K562 (cell line): ENCODE results near the gene NCAPG2. TPM values are rescaled to one million over a fixed set of nuclear protein-coding genes. Genes with fewer than 3 reads are reported as not detected.

Experiments
- ATAC-seq: fragments of 200-7000 bp; cut with Tn5 transposase; 3 replicates; pipeline ENCODE4 v1.9.1; 2020; ENCODE audit warnings: moderate library complexity
- BruUV-seq: library from RNA; stranded (reverse); fragments of 400-500 nt; replicated peaks from 2 replicates; lab custom pipeline; 2021; lab: Mats Ljungman, UMichigan
- CTCF ChIA-PET: fragments of 300-600 bp; formaldehyde crosslinking; extraction: SDS; loops from one replicate; lab custom pipeline; 2021; ENCODE audit warnings: low intra/inter-chr PET ratio; lab: Yijun Ruan, JAX
- POLR2A ChIA-PET: fragments of 300-600, 350-650 bp; sonication (Branson Sonifier 250); formaldehyde crosslinking; extraction: SDS; loops from one replicate; lab custom pipeline; 2021; ENCODE audit warnings: antibody characterized with exemption, inconsistent platforms; lab: Yijun Ruan, JAX
- DNase-seq, 4 experiments: peaks; one replicate each; pipeline versions ENCODE4 v3.0.0 to v3.0.0-alpha.2; 2011 to 2018; ENCODE audit warnings: low spot score in 3 of 4, mixed read lengths in 3 of 4; ENCODE audit errors: extremely low read depth in 1 of 4
- FAIRE-seq: peaks from 2 replicates; lab custom pipeline; 2011; peaks lifted over from hg19 to GRCh38; lab: Jason Lieb, UNC
- H2AFZ ChIP-seq: 2 replicates; pipeline ENCODE4 v1.6.0; 2011; ENCODE audit warnings: low read depth, low read length, control low read depth, inconsistent platforms
- H3K27ac ChIP-seq: fragments of 200-600 bp; 3 replicates; pipeline ENCODE4 v1.8.0; 2011; ENCODE audit warnings: low read depth, mild to moderate bottlenecking, control low read depth, inconsistent platforms, low read length, moderate library complexity, mixed read lengths; ENCODE audit errors: extremely low read depth
- H3K27me3 ChIP-seq, 2 experiments: fragments of 300-600 bp in 1 of 2; 2 replicates in 1 of 2; 3 replicates in 1 of 2; pipeline versions ENCODE4 v1.6.0 to v1.8.0; 2011; ENCODE audit warnings: inconsistent platforms in 2 of 2, low read length in 2 of 2, mild to moderate bottlenecking in 1 of 2, mixed read lengths in 1 of 2, moderate library complexity in 1 of 2; ENCODE audit not compliant: control insufficient read depth in 2 of 2, insufficient read depth in 2 of 2
- H3K36me3 ChIP-seq: fragments of 300-600 bp; 3 replicates; pipeline ENCODE4 v1.8.0; 2011; ENCODE audit warnings: mild to moderate bottlenecking, low read length, inconsistent platforms; ENCODE audit not compliant: control insufficient read depth, insufficient read depth
- H3K4me1 ChIP-seq, 2 experiments: fragments of 200-600 bp in 1 of 2; replicated peaks in 1 of 2; 2 replicates in 1 of 2; 3 replicates in 1 of 2; pipeline versions ENCODE4 v1.5.1 to v1.8.0; 2011; ENCODE audit warnings: inconsistent platforms in 2 of 2, low read length in 2 of 2, mild to moderate bottlenecking in 1 of 2, mixed read lengths in 1 of 2, moderate library complexity in 1 of 2; ENCODE audit not compliant: control insufficient read depth in 2 of 2, insufficient read depth in 2 of 2
- H3K4me2 ChIP-seq: 2 replicates; pipeline ENCODE4 v1.6.1; 2011; ENCODE audit warnings: low read length, control low read depth, inconsistent platforms, mixed read lengths; ENCODE audit not compliant: insufficient read depth
- H3K4me3 ChIP-seq: fragments of 200-600 bp; sonication (generic), shearing (Covaris generic); 2 replicates; pipeline ENCODE4 v1.5.1; 2016; ENCODE audit warnings: control low read depth, inconsistent platforms
- H3K79me2 ChIP-seq: fragments of 200-600 bp; 3 replicates; pipeline ENCODE4 v1.8.0; 2011; ENCODE audit warnings: low read length, inconsistent platforms; ENCODE audit not compliant: control insufficient read depth, insufficient read depth
- H3K9ac ChIP-seq, 2 experiments: 2 replicates each; pipeline versions ENCODE4 v1.6.0 to v1.6.1; 2011; ENCODE audit warnings: low read depth in 2 of 2, low read length in 2 of 2, control low read depth in 1 of 2, inconsistent platforms in 1 of 2, mild to moderate bottlenecking in 1 of 2, mixed read lengths in 1 of 2; ENCODE audit not compliant: insufficient read depth in 1 of 2
- H3K9me1 ChIP-seq: one replicate; pipeline ENCODE4 v1.6.0; 2011; ENCODE audit warnings: inconsistent platforms, mild to moderate bottlenecking, low read length, moderate library complexity; ENCODE audit not compliant: control insufficient read depth, insufficient read depth
- H3K9me3 ChIP-seq: replicated peaks from 2 replicates; pipeline ENCODE4 v1.5.1; 2011; ENCODE audit warnings: low read depth, low read length, inconsistent platforms; ENCODE audit not compliant: control insufficient read depth, insufficient read depth
- H4K20me1 ChIP-seq: replicated peaks from 2 replicates; pipeline ENCODE4 v1.6.1; 2011; ENCODE audit warnings: low read length, inconsistent platforms, mixed read lengths; ENCODE audit not compliant: control insufficient read depth, insufficient read depth
- ARID1B ChIP-seq: fragments of 450-650 bp; IDR thresholded peaks from 2 replicates; pipeline ENCODE4 v1.6.1; 2016; ENCODE audit warnings: antibody characterized with exemption, mild to moderate bottlenecking, inconsistent platforms
- CBFA2T2 ChIP-seq: fragments of 450-650 bp; conservative IDR thresholded peaks from 2 replicates; pipeline ENCODE4 v1.6.1; 2017; ENCODE audit warnings: mild to moderate bottlenecking
- CBFA2T3 ChIP-seq: fragments of 450-650 bp; IDR thresholded peaks from 2 replicates; pipeline ENCODE4 v1.6.1; 2017
- CCNT2 ChIP-seq: IDR thresholded peaks from 2 replicates; pipeline ENCODE4 v1.6.1; 2011; ENCODE audit warnings: borderline replicate concordance, low read depth, mild to moderate bottlenecking, moderate library complexity, mixed read lengths, low read length; ENCODE audit not compliant: insufficient read length; ENCODE audit errors: extremely low read depth
- EP300 ChIP-seq: IDR thresholded peaks from 2 replicates; pipeline ENCODE4 v1.6.1; 2012; ENCODE audit warnings: low read length, improper control_type of control experiment
- ETS2 ChIP-seq: IDR thresholded peaks from 2 replicates; pipeline ENCODE4 v1.6.1; 2016; ENCODE audit warnings: borderline replicate concordance, missing genetic modification characterization, mild to moderate bottlenecking, moderate library complexity, missing compliant biosample characterization; ENCODE audit not compliant: poor library complexity, severe bottlenecking
- FOXP1 ChIP-seq: sonication (generic); formaldehyde crosslinking; IDR thresholded peaks from 2 replicates; pipeline ENCODE4 v1.8.0; 2022; ENCODE audit warnings: mild to moderate bottlenecking, missing genetic modification reagents
- HDAC8 ChIP-seq: fragments of 450-650 bp; IDR thresholded peaks from 2 replicates; pipeline ENCODE4 v1.6.1; 2016; ENCODE audit warnings: mild to moderate bottlenecking, missing genetic modification characterization, moderate library complexity, missing compliant biosample characterization
- HMG20B ChIP-seq: fragments of 250-450 bp; sonication (Bioruptor Pico); IDR thresholded peaks from 2 replicates; pipeline ENCODE4 v1.5.0; 2021; ENCODE audit warnings: mild to moderate bottlenecking
- MTA2 ChIP-seq: fragments of 450-650 bp; IDR thresholded peaks from 2 replicates; pipeline ENCODE4 v1.6.1; 2016; ENCODE audit warnings: low read depth
- STAT5B ChIP-seq: fragments of 250-450 bp; sonication (Bioruptor Pico); IDR thresholded peaks from 2 replicates; pipeline ENCODE4 v1.8.0; 2021; ENCODE audit warnings: mild to moderate bottlenecking, inconsistent platforms
- TAL1 ChIP-seq: fragments of 450-650 bp; IDR thresholded peaks from 2 replicates; pipeline ENCODE4 v1.6.1; 2016; ENCODE audit warnings: mild to moderate bottlenecking
- TBL1XR1 ChIP-seq, 2 experiments: IDR thresholded peaks; 2 replicates each; pipeline ENCODE4 v1.6.1; 2012; ENCODE audit warnings: improper control_type of control experiment in 2 of 2, low read length in 2 of 2, mild to moderate bottlenecking in 1 of 2
- TCF3 ChIP-seq: sonication (generic); formaldehyde crosslinking; IDR thresholded peaks from 2 replicates; pipeline ENCODE4 v1.4.0; 2020; ENCODE audit warnings: mild to moderate bottlenecking, missing genetic modification reagents
- TCFL5 ChIP-seq: fragments of 250-450 bp; sonication (Bioruptor Pico); conservative IDR thresholded peaks from 2 replicates; pipeline ENCODE4 v1.6.1; 2021; ENCODE audit warnings: mild to moderate bottlenecking, moderate library complexity, matching md5 sums
- TEAD4 ChIP-seq, 2 experiments: sonication (generic) in 1 of 2; formaldehyde crosslinking in 1 of 2; IDR thresholded peaks; 2 replicates each; pipeline versions ENCODE4 v1.6.1 to v1.8.0; 2012 to 2022; ENCODE audit warnings: borderline replicate concordance in 1 of 2, inconsistent platforms in 1 of 2, low read length in 1 of 2, mild to moderate bottlenecking in 1 of 2, missing genetic modification reagents in 1 of 2
- WGBS: fragments of 100-300 bp; shearing (Covaris generic); methylation state at CpG from one replicate; pipeline ENCODE4 v1.1.6; 2016; ENCODE audit warnings: low coverage, mixed read lengths; ENCODE audit not compliant: insufficient coverage; ENCODE audit errors: missing lambda C conversion rate; 5-methylcytosine and 5-hydroxymethylcytosine counted together
- in situ Hi-C: fragments of 300-500 bp; cut with MboI; formaldehyde crosslinking; loops from 4 replicates; pipeline ENCODE4 v1.15.0; 2018; ENCODE audit warnings: inconsistent platforms, mixed read lengths
- intact Hi-C: fragments of 100-400 bp; cut with micrococcal nuclease; formaldehyde crosslinking; loops from 2 replicates; pipeline ENCODE4 v1.14.2; 2022
- polyA plus RNA-seq, 8 experiments: library from polyadenylated mRNA; depleted of rRNA in 4 of 8; stranded (reverse) in 5 of 8; unstranded in 3 of 8; fragments of >200 nt; fragmentation: Nextera tagmentation in 2 of 8; fragmentation: Illumina TruSeq in 1 of 8; extraction: Ambion mirVana in 2 of 8; extraction: Trizol in 1 of 8; gene quantifications; 2 replicates each; pipeline versions ENCODE4 v1.2.1 to v1.2.3, GENCODE V29; 2011 to 2014; ENCODE audit warnings: inconsistent platforms in 1 of 8, missing spikeins in 1 of 8
- total RNA-seq, 7 experiments: library from RNA; depleted of rRNA in 6 of 7; stranded (reverse); fragments of >200 nt in 6 of 7; fragmentation: Illumina TruSeq in 2 of 7; extraction: Trizol in 2 of 7; gene quantifications; 2 replicates each; pipeline versions ENCODE4 v1.2.1 to v1.2.3, GENCODE V29; 2011 to 2021; ENCODE audit warnings: low replicate concordance in 1 of 7
- TF ChIP-seq, protein P1 (sequence below), 2 experiments: fragments of 450-650 bp; conservative IDR thresholded peaks; 2 replicates each; pipeline ENCODE4 v1.6.1; 2017; ENCODE audit warnings: mild to moderate bottlenecking in 2 of 2, moderate library complexity in 2 of 2
- TF ChIP-seq, protein P2 (sequence below): fragments of 450-650 bp; formaldehyde crosslinking; IDR thresholded peaks from 2 replicates; pipeline ENCODE4 v1.4.0; 2020; ENCODE audit warnings: mild to moderate bottlenecking, mixed read lengths
- TF ChIP-seq, protein P3 (sequence below), 2 experiments: fragments of 250-450 bp in 1 of 2; fragments of 450-650 bp in 1 of 2; sonication (Bioruptor Pico) in 1 of 2; IDR thresholded peaks; 2 replicates each; pipeline versions ENCODE4 v1.6.1 to v1.8.0; 2016 to 2021; ENCODE audit warnings: mild to moderate bottlenecking in 2 of 2, moderate library complexity in 2 of 2, missing compliant biosample characterization in 1 of 2, missing genetic modification characterization in 1 of 2

The NCAPG2 gene
- total and polyA plus RNA-seq, 9 of the 15 experiments (the other 6 are each of a cell fraction or from before 2014, with no cell fraction given) = 21.5 to 127 (median 86.1) TPM

DNA sequence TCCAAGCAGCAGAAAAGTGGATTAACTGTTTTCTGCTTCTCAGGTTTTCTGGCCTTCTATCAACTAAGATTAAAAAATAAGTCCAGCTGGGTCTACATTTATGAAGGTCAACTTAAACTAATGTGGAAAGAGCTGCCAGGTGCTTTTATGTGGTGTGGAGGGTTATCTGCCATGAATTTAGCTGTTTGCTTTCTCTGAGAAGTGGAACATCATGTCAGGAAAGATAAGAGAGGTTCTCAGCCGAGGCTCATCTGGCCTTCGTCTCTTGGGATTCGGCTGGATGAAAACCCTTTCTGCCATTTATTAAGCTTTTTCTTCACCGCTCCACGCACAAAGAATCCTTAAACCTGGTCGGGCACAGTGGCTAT, 122.5 kb downstream of the NCAPG2 start:
- BruUV-seq = no TSS peak
- Histone ChIP-seq H3K4me3 (no peak overlapping the region), H3K9ac (no peak overlapping the region), H3K9me1 (no peaks in the 10 kb centered on the region), H3K9me3 (no peaks in the 10 kb centered on the region; the same call in 1 of the 2 replicates), H3K27ac (no peak overlapping the region), H3K79me2 (no peaks in the 10 kb centered on the region), H3K27me3 (peaks cover 27 to 40% of the 10 kb centered on the region in 2 experiments), H3K4me1 (peaks cover 3 to 9% of the 10 kb centered on the region in 2 experiments; a peak in 2 of 5 replicates), H4K20me1 (peaks cover 5% of the 10 kb centered on the region), H3K36me3 (no peaks in the 10 kb centered on the region), H3K4me2 (no peak overlapping the region), H2AFZ (no peak overlapping the region)
- DNase-seq (peak in 1 of 4 experiments; percentile 19), ATAC-seq (no peak), FAIRE-seq (no peak)
- in situ Hi-C loops (no loop called here), intact Hi-C loops (no loop called here)
- WGBS = under 1% methylated on average over 6 of the region's 6 CpGs
- ChIA-PET POLR2A (interaction anchor here (1.1 kb wide), 1 partner anchor 9 kb away, joined by 3 read pairs; no protein-coding TSS in a partner anchor), CTCF (no interaction called here)
- TF ChIP-seq TBL1XR1 (IDR thresholded peaks at IDR 0.05; ENCODE audit: low read length in 2 of 2) (no peak), ETS2 (tag) (no peak), HMG20B (no peak), MTA2 (peak; percentile 28; the same call in 1 of the 2 replicates), STAT5B (CRISPR knock-in tag) (no peak), TCFL5 (CRISPR knock-in tag) (no peak), TCF3 (CRISPR knock-in tag) (peak; percentile 63), TEAD4 (IDR thresholded peaks at IDR 0.05; ENCODE audit: low read length) (0 out of 2 replicates have a peak, but pooled peaks have one; percentile 21), TEAD4 (CRISPR knock-in tag; IDR thresholded peaks at IDR 0.05; ENCODE audit: borderline replicate concordance) (no peak), CBFA2T2 (peak; percentile 36; the same call in 1 of the 2 replicates), CBFA2T3 (peak; percentile 54), CCNT2 (no peak), FOXP1 (no peak), EP300 (0 out of 2 replicates have a peak, but pooled peaks have one; percentile 21), ARID1B (peak; percentile 42), HDAC8 (no peak), TAL1 (peak; percentile 48)
- TF ChIP-seq, protein P1, sequence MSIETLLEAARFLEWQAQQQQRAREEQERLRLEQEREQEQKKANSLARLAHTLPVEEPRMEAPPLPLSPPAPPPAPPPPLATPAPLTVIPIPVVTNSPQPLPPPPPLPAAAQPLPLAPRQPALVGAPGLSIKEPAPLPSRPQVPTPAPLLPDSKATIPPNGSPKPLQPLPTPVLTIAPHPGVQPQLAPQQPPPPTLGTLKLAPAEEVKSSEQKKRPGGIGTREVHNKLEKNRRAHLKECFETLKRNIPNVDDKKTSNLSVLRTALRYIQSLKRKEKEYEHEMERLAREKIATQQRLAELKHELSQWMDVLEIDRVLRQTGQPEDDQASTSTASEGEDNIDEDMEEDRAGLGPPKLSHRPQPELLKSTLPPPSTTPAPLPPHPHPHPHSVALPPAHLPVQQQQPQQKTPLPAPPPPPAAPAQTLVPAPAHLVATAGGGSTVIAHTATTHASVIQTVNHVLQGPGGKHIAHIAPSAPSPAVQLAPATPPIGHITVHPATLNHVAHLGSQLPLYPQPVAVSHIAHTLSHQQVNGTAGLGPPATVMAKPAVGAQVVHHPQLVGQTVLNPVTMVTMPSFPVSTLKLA (conservative IDR thresholded peaks at IDR 0.05) = no peak
- TF ChIP-seq, protein P2, sequence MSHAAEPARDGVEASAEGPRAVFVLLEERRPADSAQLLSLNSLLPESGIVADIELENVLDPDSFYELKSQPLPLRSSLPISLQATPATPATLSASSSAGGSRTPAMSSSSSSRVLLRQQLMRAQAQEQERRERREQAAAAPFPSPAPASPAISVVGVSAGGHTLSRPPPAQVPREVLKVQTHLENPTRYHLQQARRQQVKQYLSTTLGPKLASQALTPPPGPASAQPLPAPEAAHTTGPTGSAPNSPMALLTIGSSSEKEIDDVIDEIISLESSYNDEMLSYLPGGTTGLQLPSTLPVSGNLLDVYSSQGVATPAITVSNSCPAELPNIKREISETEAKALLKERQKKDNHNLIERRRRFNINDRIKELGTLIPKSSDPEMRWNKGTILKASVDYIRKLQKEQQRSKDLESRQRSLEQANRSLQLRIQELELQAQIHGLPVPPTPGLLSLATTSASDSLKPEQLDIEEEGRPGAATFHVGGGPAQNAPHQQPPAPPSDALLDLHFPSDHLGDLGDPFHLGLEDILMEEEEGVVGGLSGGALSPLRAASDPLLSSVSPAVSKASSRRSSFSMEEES (CRISPR knock-in tag) = no peak
- TF ChIP-seq, protein P3, sequence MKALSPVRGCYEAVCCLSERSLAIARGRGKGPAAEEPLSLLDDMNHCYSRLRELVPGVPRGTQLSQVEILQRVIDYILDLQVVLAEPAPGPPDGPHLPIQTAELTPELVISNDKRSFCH (CRISPR knock-in tag; IDR thresholded peaks at IDR 0.05) = no peak
- TF ChIP-seq, protein P3 (tag; IDR thresholded peaks at IDR 0.05) = 0 out of 2 replicates have a peak, but pooled peaks have one; percentile 42
